K562 (cell line): ENCODE data around the gene OPN1MW3. TPM values are rescaled to one million over a fixed set of nuclear protein-coding genes. Genes with fewer than 3 reads are reported as not detected.

Source experiments
- ATAC-seq: fragments of 200-7000 bp; cut with Tn5 transposase; 3 replicates; pipeline ENCODE4 v1.9.1; 2020; ENCODE audit warnings: moderate library complexity
- BruUV-seq: library from RNA; stranded (reverse); fragments of 400-500 nt; replicated peaks from 2 replicates; lab custom pipeline; 2021; lab: Mats Ljungman, UMichigan
- CTCF ChIA-PET: fragments of 300-600 bp; formaldehyde crosslinking; extraction: SDS; loops from one replicate; lab custom pipeline; 2021; ENCODE audit warnings: low intra/inter-chr PET ratio; lab: Yijun Ruan, JAX
- POLR2A ChIA-PET: fragments of 300-600, 350-650 bp; sonication (Branson Sonifier 250); formaldehyde crosslinking; extraction: SDS; loops from one replicate; lab custom pipeline; 2021; ENCODE audit warnings: antibody characterized with exemption, inconsistent platforms; lab: Yijun Ruan, JAX
- DNase-seq, 4 experiments: peaks; one replicate each; pipeline versions ENCODE4 v3.0.0 to v3.0.0-alpha.2; 2011 to 2018; ENCODE audit warnings: low spot score in 3 of 4, mixed read lengths in 3 of 4; ENCODE audit errors: extremely low read depth in 1 of 4
- FAIRE-seq: peaks from 2 replicates; lab custom pipeline; 2011; peaks lifted over from hg19 to GRCh38; lab: Jason Lieb, UNC
- H2AFZ ChIP-seq: 2 replicates; pipeline ENCODE4 v1.6.0; 2011; ENCODE audit warnings: low read depth, low read length, control low read depth, inconsistent platforms
- H3K27ac ChIP-seq: fragments of 200-600 bp; 3 replicates; pipeline ENCODE4 v1.8.0; 2011; ENCODE audit warnings: low read depth, mild to moderate bottlenecking, control low read depth, inconsistent platforms, low read length, moderate library complexity, mixed read lengths; ENCODE audit errors: extremely low read depth
- H3K27me3 ChIP-seq, 2 experiments: fragments of 300-600 bp in 1 of 2; 2 replicates in 1 of 2; 3 replicates in 1 of 2; pipeline versions ENCODE4 v1.6.0 to v1.8.0; 2011; ENCODE audit warnings: inconsistent platforms in 2 of 2, low read length in 2 of 2, mild to moderate bottlenecking in 1 of 2, mixed read lengths in 1 of 2, moderate library complexity in 1 of 2; ENCODE audit not compliant: control insufficient read depth in 2 of 2, insufficient read depth in 2 of 2
- H3K36me3 ChIP-seq: fragments of 300-600 bp; 3 replicates; pipeline ENCODE4 v1.8.0; 2011; ENCODE audit warnings: mild to moderate bottlenecking, low read length, inconsistent platforms; ENCODE audit not compliant: control insufficient read depth, insufficient read depth
- H3K4me1 ChIP-seq, 2 experiments: fragments of 200-600 bp in 1 of 2; replicated peaks in 1 of 2; 2 replicates in 1 of 2; 3 replicates in 1 of 2; pipeline versions ENCODE4 v1.5.1 to v1.8.0; 2011; ENCODE audit warnings: inconsistent platforms in 2 of 2, low read length in 2 of 2, mild to moderate bottlenecking in 1 of 2, mixed read lengths in 1 of 2, moderate library complexity in 1 of 2; ENCODE audit not compliant: control insufficient read depth in 2 of 2, insufficient read depth in 2 of 2
- H3K4me2 ChIP-seq: 2 replicates; pipeline ENCODE4 v1.6.1; 2011; ENCODE audit warnings: low read length, control low read depth, inconsistent platforms, mixed read lengths; ENCODE audit not compliant: insufficient read depth
- H3K4me3 ChIP-seq: fragments of 200-600 bp; sonication (generic), shearing (Covaris generic); 2 replicates; pipeline ENCODE4 v1.5.1; 2016; ENCODE audit warnings: control low read depth, inconsistent platforms
- H3K79me2 ChIP-seq: fragments of 200-600 bp; 3 replicates; pipeline ENCODE4 v1.8.0; 2011; ENCODE audit warnings: low read length, inconsistent platforms; ENCODE audit not compliant: control insufficient read depth, insufficient read depth
- H3K9ac ChIP-seq, 2 experiments: 2 replicates each; pipeline versions ENCODE4 v1.6.0 to v1.6.1; 2011; ENCODE audit warnings: low read depth in 2 of 2, low read length in 2 of 2, control low read depth in 1 of 2, inconsistent platforms in 1 of 2, mild to moderate bottlenecking in 1 of 2, mixed read lengths in 1 of 2; ENCODE audit not compliant: insufficient read depth in 1 of 2
- H3K9me1 ChIP-seq: one replicate; pipeline ENCODE4 v1.6.0; 2011; ENCODE audit warnings: inconsistent platforms, mild to moderate bottlenecking, low read length, moderate library complexity; ENCODE audit not compliant: control insufficient read depth, insufficient read depth
- H3K9me3 ChIP-seq: replicated peaks from 2 replicates; pipeline ENCODE4 v1.5.1; 2011; ENCODE audit warnings: low read depth, low read length, inconsistent platforms; ENCODE audit not compliant: control insufficient read depth, insufficient read depth
- H4K20me1 ChIP-seq: replicated peaks from 2 replicates; pipeline ENCODE4 v1.6.1; 2011; ENCODE audit warnings: low read length, inconsistent platforms, mixed read lengths; ENCODE audit not compliant: control insufficient read depth, insufficient read depth
- BDP1 ChIP-seq: IDR thresholded peaks from 3 replicates; pipeline ENCODE4 v1.6.1; 2011; ENCODE audit not compliant: insufficient read length, insufficient read depth
- CCNT2 ChIP-seq: IDR thresholded peaks from 2 replicates; pipeline ENCODE4 v1.6.1; 2011; ENCODE audit warnings: borderline replicate concordance, low read depth, mild to moderate bottlenecking, moderate library complexity, mixed read lengths, low read length; ENCODE audit not compliant: insufficient read length; ENCODE audit errors: extremely low read depth
- DPF2 ChIP-seq: fragments of 450-650 bp; IDR thresholded peaks from 2 replicates; pipeline ENCODE4 v1.6.1; 2016
- MYBL2 ChIP-seq, 2 experiments: fragments of 450-650 bp in 1 of 2; sonication (generic) in 1 of 2; formaldehyde crosslinking in 1 of 2; IDR thresholded peaks; 2 replicates each; pipeline versions ENCODE4 v1.6.1 to v1.8.1; 2017 to 2022; ENCODE audit warnings: borderline replicate concordance in 1 of 2, inconsistent platforms in 1 of 2, low read depth in 1 of 2, mild to moderate bottlenecking in 1 of 2, missing genetic modification reagents in 1 of 2, moderate library complexity in 1 of 2
- SP1 ChIP-seq: sonication (generic); formaldehyde crosslinking; IDR thresholded peaks from 2 replicates; pipeline ENCODE4 v1.8.1; 2022; ENCODE audit warnings: mild to moderate bottlenecking, missing genetic modification reagents
- ZNF140 ChIP-seq: fragments of 250-450 bp; sonication (Bioruptor Pico); IDR thresholded peaks from 2 replicates; pipeline ENCODE4 v1.8.0; 2021; ENCODE audit warnings: moderate library complexity, mild to moderate bottlenecking, inconsistent platforms
- ZNF316 ChIP-seq: fragments of 450-650 bp; IDR thresholded peaks from 2 replicates; pipeline ENCODE4 v1.6.1; 2016
- WGBS: fragments of 100-300 bp; shearing (Covaris generic); methylation state at CpG from one replicate; pipeline ENCODE4 v1.1.6; 2016; ENCODE audit warnings: low coverage, mixed read lengths; ENCODE audit not compliant: insufficient coverage; ENCODE audit errors: missing lambda C conversion rate; 5-methylcytosine and 5-hydroxymethylcytosine counted together
- in situ Hi-C: fragments of 300-500 bp; cut with MboI; formaldehyde crosslinking; loops from 4 replicates; pipeline ENCODE4 v1.15.0; 2018; ENCODE audit warnings: inconsistent platforms, mixed read lengths
- intact Hi-C: fragments of 100-400 bp; cut with micrococcal nuclease; formaldehyde crosslinking; loops from 2 replicates; pipeline ENCODE4 v1.14.2; 2022
- polyA plus RNA-seq, 8 experiments: library from polyadenylated mRNA; depleted of rRNA in 4 of 8; stranded (reverse) in 5 of 8; unstranded in 3 of 8; fragments of >200 nt; fragmentation: Nextera tagmentation in 2 of 8; fragmentation: Illumina TruSeq in 1 of 8; extraction: Ambion mirVana in 2 of 8; extraction: Trizol in 1 of 8; gene quantifications; 2 replicates each; pipeline versions ENCODE4 v1.2.1 to v1.2.3, GENCODE V29; 2011 to 2014; ENCODE audit warnings: inconsistent platforms in 1 of 8, missing spikeins in 1 of 8
- total RNA-seq, 7 experiments: library from RNA; depleted of rRNA in 6 of 7; stranded (reverse); fragments of >200 nt in 6 of 7; fragmentation: Illumina TruSeq in 2 of 7; extraction: Trizol in 2 of 7; gene quantifications; 2 replicates each; pipeline versions ENCODE4 v1.2.1 to v1.2.3, GENCODE V29; 2011 to 2021; ENCODE audit warnings: low replicate concordance in 1 of 7
- TF ChIP-seq, protein P1 (sequence below), 2 experiments: fragments of 450-650 bp; IDR thresholded peaks; 2 replicates each; pipeline ENCODE4 v1.6.1; 2018; ENCODE audit warnings: mild to moderate bottlenecking in 2 of 2, low read depth in 1 of 2; ENCODE audit not compliant: partially characterized antibody in 2 of 2

The OPN1MW3 gene
- total and polyA plus RNA-seq, 9 of the 15 experiments (the other 6 are each of a cell fraction or from before 2014, with no cell fraction given), result not detected

GRCh38 chrX:154303476-154303875 is 46.1 kb downstream of the OPN1MW3 start (continued):
- no peak for TF ChIP-seq CCNT2
- TF ChIP-seq, protein P1, sequence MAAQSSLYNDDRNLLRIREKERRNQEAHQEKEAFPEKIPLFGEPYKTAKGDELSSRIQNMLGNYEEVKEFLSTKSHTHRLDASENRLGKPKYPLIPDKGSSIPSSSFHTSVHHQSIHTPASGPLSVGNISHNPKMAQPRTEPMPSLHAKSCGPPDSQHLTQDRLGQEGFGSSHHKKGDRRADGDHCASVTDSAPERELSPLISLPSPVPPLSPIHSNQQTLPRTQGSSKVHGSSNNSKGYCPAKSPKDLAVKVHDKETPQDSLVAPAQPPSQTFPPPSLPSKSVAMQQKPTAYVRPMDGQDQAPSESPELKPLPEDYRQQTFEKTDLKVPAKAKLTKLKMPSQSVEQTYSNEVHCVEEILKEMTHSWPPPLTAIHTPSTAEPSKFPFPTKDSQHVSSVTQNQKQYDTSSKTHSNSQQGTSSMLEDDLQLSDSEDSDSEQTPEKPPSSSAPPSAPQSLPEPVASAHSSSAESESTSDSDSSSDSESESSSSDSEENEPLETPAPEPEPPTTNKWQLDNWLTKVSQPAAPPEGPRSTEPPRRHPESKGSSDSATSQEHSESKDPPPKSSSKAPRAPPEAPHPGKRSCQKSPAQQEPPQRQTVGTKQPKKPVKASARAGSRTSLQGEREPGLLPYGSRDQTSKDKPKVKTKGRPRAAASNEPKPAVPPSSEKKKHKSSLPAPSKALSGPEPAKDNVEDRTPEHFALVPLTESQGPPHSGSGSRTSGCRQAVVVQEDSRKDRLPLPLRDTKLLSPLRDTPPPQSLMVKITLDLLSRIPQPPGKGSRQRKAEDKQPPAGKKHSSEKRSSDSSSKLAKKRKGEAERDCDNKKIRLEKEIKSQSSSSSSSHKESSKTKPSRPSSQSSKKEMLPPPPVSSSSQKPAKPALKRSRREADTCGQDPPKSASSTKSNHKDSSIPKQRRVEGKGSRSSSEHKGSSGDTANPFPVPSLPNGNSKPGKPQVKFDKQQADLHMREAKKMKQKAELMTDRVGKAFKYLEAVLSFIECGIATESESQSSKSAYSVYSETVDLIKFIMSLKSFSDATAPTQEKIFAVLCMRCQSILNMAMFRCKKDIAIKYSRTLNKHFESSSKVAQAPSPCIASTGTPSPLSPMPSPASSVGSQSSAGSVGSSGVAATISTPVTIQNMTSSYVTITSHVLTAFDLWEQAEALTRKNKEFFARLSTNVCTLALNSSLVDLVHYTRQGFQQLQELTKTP (IDR thresholded peaks at IDR 0.05; ENCODE audit: low read depth in 1 of 2, partially characterized antibody in 2 of 2), result no peak
- TF ChIP-seq MYBL2 (IDR thresholded peaks at IDR 0.05; ENCODE audit: low read depth), result no peak
- TF ChIP-seq MYBL2 (CRISPR knock-in tag; IDR thresholded peaks at IDR 0.05; ENCODE audit: borderline replicate concordance), result no peak
- TF ChIP-seq ZNF316, result no peak
- no peak for TF ChIP-seq SP1

- H3K9me3 ChIP-seq, result no peaks in the 10 kb centered on the region
- H3K27me3 ChIP-seq, result no peaks in the 10 kb centered on the region
- no peak for TF ChIP-seq BDP1
- no peak for TF ChIP-seq ZNF140 (CRISPR knock-in tag)
- no peak for TF ChIP-seq DPF2
- intact Hi-C loops, result no loop called here
- in situ Hi-C loops, result loop anchor here (25.0 kb wide), 1 partner anchor 93 kb away; the partner anchor contains the start of gene OPN1MW2
- BruUV-seq, result no TSS peak
- H3K27ac ChIP-seq, result no peak overlapping the region
- H3K79me2 ChIP-seq, result no peaks in the 10 kb centered on the region
- no peak overlapping the region for H3K4me3 ChIP-seq
- WGBS, result 42% methylated on average over 10 of the region's 10 CpGs
- no peaks in the 10 kb centered on the region for H4K20me1 ChIP-seq
- ChIA-PET POLR2A (interaction anchor here (0.5 to 0.6 kb wide), 2 partner anchors 243 to 277 kb away, joined by 4 read pairs; no protein-coding TSS in a partner anchor), CTCF (no interaction called here)
- H3K4me2 ChIP-seq, result no peak overlapping the region
- ATAC-seq (no peak), FAIRE-seq (no peak), DNase-seq (no peak)
- H3K4me1 ChIP-seq, result peaks cover 0 to 2% of the 10 kb centered on the region in 2 experiments; a peak in 3 of 5 replicates
- no peaks in the 10 kb centered on the region for H3K9me1 ChIP-seq
- H2AFZ ChIP-seq, result peak overlapping the region; percentile 56; the same call in 1 of the 2 replicates
- no peaks in the 10 kb centered on the region for H3K36me3 ChIP-seq
- 0 out of 4 replicates have a peak overlapping the region, but pooled peaks of 1 of the 2 experiments have one; percentile 6 for H3K9ac ChIP-seq
Measured at GRCh38 chrX:154304846-154305245, 47.5 kb downstream of the OPN1MW3 start.
